ENCODE data around the gene SP100.
"Not testable (repeated sequence)": the region's sequence is repeated elsewhere in the genome, so short reads cannot be mapped to it uniquely, and the experiment has no call there.

Gene SP100

GRCh38 chr2:230472621-230473018 lies 56.6 kb downstream of the SP100 start:
- TF ChIP-seq, protein P1, sequence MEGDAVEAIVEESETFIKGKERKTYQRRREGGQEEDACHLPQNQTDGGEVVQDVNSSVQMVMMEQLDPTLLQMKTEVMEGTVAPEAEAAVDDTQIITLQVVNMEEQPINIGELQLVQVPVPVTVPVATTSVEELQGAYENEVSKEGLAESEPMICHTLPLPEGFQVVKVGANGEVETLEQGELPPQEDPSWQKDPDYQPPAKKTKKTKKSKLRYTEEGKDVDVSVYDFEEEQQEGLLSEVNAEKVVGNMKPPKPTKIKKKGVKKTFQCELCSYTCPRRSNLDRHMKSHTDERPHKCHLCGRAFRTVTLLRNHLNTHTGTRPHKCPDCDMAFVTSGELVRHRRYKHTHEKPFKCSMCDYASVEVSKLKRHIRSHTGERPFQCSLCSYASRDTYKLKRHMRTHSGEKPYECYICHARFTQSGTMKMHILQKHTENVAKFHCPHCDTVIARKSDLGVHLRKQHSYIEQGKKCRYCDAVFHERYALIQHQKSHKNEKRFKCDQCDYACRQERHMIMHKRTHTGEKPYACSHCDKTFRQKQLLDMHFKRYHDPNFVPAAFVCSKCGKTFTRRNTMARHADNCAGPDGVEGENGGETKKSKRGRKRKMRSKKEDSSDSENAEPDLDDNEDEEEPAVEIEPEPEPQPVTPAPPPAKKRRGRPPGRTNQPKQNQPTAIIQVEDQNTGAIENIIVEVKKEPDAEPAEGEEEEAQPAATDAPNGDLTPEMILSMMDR (IDR thresholded peaks at IDR 0.05; ENCODE audit: insufficient read depth, low read length, missing control alignments), result no peak
- DNase-seq (ENCODE audit: low read depth, low spot score), result peak; percentile 2

DNA sequence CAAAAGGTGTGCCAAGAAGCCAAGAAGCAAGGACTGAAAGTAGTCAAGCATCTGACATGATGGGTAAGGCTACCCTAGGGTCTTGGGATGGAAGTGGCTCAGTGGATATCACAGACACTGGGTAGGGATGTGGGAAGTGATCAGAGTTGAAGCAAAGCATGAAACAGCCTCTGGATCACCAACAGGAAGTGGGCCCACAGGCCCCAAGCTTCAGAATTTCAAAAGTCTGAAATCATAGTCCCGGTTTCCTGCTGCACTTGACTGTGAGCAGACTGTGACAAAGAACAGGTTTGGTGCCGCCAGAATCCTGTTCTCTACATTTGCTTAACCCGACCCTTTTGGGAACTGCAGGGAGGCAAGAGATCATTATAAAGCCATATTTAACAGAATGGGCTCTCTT lies 57.4 kb downstream of the SP100 start:
- H3K4me3 ChIP-seq (ENCODE audit: low read depth, low read length), result no peak overlapping the region
- POLR2A ChIA-PET, result no interaction called here
- CTCF ChIA-PET, result no interaction called here
- DNase-seq (ENCODE audit: low read depth, low spot score), result no peak
- TF ChIP-seq, protein P1 (IDR thresholded peaks at IDR 0.05; ENCODE audit: insufficient read depth, low read length, missing control alignments), result no peak

More at GRCh38 chr2:230472621-230473018, 56.6 kb downstream of the SP100 start:
- no peak overlapping the region for H3K4me3 ChIP-seq (ENCODE audit: low read depth, low read length)
- POLR2A ChIA-PET, result no interaction called here
- CTCF ChIA-PET, result no interaction called here

DNA sequence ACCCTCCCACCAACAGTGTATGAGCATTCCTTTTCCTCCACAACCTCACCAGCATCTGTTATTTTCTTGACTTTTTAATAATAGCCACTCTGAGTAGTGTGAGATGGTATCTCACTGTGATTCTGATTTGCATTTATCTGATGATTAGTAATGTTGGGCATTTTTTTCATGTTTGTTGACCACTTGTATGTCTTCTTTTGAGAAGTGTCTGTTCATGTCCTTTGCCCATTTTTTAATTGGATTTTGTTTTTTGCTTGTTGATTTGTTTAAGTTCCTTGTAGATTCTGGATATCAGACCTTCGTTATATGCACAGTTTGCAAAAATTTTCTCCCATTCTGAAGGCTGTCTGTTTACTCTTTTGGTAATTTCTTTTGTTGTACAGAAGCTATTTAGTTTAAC lies 59.1 kb downstream of the SP100 start:
- ChIA-PET CTCF (no interaction called here), POLR2A (no interaction called here)
- TF ChIP-seq, protein P1 (IDR thresholded peaks at IDR 0.05; ENCODE audit: insufficient read depth, low read length, missing control alignments), result no peak
- no peak for DNase-seq (ENCODE audit: low read depth, low spot score)
- H3K4me3 ChIP-seq (ENCODE audit: low read depth, low read length), result no peak overlapping the region

GRCh38 chr2:230485801-230486341 lies 69.9 kb downstream of the SP100 start:
- TF ChIP-seq, protein P1 (IDR thresholded peaks at IDR 0.05; ENCODE audit: insufficient read depth, low read length, missing control alignments), result no peak
- H3K4me3 ChIP-seq (ENCODE audit: low read depth, low read length), result no peak overlapping the region
- POLR2A ChIA-PET, result no interaction called here
- CTCF ChIA-PET, result no interaction called here
- DNase-seq (ENCODE audit: low read depth, low spot score), result no peak

DNA sequence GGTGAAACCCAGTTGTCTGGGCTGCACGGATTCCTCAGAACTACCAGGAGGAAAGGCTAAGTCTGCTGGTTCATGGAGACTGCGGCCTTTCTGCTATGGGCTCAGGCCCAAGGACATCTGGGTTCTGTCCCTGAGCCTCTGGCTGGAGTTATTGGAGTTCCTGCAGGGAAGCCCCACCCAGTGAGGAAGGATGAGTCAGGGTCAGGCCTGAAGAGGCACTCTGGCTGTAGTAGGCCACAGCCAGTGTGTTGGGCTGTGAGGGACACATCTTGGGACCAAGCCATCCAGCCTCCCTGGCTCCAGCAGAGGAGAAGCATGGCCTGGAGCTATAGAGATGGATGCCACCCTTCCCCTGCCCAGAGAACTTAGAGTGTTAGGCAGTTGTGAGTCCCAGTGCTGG lies 75.2 kb downstream of the SP100 start:
- CTCF ChIA-PET; DNase-seq (ENCODE audit: low read depth, low spot score): not testable (repeated sequence)

GRCh38 chr2:230492107-230492506 lies 76.1 kb downstream of the SP100 start:
- POLR2A ChIA-PET, result no interaction called here
- H3K4me3 ChIP-seq (ENCODE audit: low read depth, low read length), result no peak overlapping the region
- CTCF ChIA-PET, result no interaction called here
- no peak for DNase-seq (ENCODE audit: low read depth, low spot score)
- TF ChIP-seq, protein P1 (IDR thresholded peaks at IDR 0.05; ENCODE audit: insufficient read depth, low read length, missing control alignments), result no peak

More for the DNA sequence above, 75.2 kb downstream of the SP100 start:
- POLR2A ChIA-PET; H3K4me3 ChIP-seq (ENCODE audit: low read depth, low read length): not testable (repeated sequence)

DNA sequence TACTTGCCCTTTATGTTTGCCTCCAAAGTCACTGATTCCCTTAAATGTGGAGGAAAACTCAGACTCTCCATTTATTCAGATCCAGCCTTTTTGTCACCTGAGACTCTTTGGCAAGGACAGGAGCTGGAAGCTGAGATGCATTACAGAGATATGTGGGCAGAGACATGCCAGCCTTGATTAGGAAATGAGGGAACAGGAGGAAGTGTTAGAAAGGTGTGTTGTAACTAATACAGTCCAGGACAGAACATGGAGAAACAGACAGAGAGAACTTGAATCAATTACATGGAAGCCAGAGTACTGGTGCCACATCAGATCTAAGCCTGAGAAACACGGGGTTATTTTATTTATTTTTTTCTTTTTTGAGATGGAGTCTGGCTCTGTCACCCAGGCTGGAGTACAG lies 79.0 kb downstream of the SP100 start:
- ChIA-PET POLR2A (no interaction called here), CTCF (no interaction called here)
- no peak for DNase-seq (ENCODE audit: low read depth, low spot score)
- TF ChIP-seq, protein P1 (IDR thresholded peaks at IDR 0.05; ENCODE audit: insufficient read depth, low read length, missing control alignments), result no peak
- H3K4me3 ChIP-seq (ENCODE audit: low read depth, low read length), result no peak overlapping the region

All from AG04449 (cell line).